ENCODE results near the gene CLEC20A.
"Not testable (repeated sequence)": the region's sequence is repeated elsewhere in the genome, so short reads cannot be mapped to it uniquely, and the experiment has no call there.

Gene CLEC20A

GRCh38 chr1:178529364-178530036, 32.7 kb upstream of the CLEC20A start:
- no peak for DNase-seq (ENCODE audit: extremely low read depth in 1 of 2, low read depth in 1 of 2)

DNA sequence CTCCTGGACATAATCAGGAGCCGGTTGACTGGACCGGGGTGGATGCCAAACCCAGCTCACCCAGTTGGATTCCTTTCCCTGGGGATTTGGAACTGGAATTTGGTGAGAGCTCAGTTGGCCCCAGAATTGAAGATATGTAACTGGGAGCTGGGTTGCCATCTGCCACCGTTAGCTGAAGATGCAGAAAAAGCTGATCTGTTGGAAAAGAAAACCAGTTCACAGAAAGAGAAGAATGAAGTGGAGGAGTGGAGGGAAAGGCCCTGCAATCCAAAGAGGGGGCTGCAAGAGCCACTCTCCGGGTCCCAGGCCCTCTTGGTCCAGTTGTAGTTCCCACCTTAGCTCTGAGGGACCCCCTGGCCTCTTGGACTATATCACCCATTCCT, 32.2 kb upstream of the CLEC20A start:
- no peak for DNase-seq (ENCODE audit: extremely low read depth in 1 of 2, low read depth in 1 of 2)

DNA sequence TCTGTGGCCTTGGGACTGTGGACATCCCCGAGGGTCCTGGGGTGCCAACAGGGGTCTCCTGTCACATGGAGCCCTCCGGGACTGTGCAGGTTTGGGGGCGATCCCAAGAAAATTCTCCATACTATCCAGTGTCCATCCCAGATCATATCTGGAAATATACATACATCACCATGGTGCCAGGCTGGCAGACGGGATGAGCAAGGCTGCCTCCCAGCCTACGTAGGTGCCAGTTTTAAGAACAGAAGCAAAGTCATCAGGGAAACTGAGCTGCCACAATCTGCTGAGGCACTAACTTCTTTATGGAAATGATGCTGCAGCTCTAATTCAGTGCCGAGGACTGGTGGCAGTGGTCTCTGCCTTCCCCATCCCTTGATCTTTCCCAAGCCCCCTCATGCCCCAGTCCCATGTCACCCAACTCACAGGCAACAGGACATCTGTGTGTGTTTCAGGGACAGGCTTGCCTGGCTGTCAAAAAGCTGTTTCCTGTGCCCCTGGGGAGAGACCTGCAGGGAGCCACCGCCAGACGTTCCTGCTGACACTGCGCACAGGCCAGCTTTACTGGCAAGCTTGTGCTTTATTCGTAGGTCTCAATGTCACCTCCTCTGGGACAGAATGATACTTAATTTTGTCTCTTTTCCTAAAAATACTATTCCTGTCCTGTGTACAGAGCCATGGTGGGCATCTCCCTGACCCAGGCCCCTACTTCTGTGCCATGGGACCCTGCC, 31.6 kb upstream of the CLEC20A start:
- no peak for DNase-seq (ENCODE audit: extremely low read depth in 1 of 2, low read depth in 1 of 2)

- DNase-seq (ENCODE audit: extremely low read depth in 1 of 2, low read depth in 1 of 2): no peak
These were observed 30.4 kb upstream of the CLEC20A start for GRCh38 chr1:178527117-178527516.

GRCh38 chr1:178521241-178521640, 24.5 kb upstream of the CLEC20A start:
- no peak for DNase-seq (ENCODE audit: extremely low read depth in 1 of 2, low read depth in 1 of 2)

DNA sequence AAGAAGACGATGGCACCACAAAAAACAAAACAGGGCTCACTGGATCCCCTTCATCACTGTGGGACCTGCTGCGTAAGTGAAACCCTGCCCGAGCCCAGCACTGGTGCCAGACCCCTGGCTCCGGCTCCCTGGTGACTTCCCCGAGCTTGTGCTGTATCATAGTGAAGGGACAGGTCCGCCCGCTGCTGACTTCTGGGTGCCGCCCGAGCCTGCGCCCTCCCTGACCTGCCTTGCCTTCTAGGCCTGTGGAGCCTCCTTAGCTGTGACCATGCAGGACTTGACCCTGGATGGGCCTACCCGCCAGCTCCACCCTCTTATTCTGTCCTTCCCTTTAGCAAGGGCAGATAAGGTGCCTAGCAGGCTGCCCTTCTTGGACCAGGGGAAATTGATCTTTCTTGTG, 24.0 kb upstream of the CLEC20A start:
- no peak for DNase-seq (ENCODE audit: extremely low read depth in 1 of 2, low read depth in 1 of 2)

DNA sequence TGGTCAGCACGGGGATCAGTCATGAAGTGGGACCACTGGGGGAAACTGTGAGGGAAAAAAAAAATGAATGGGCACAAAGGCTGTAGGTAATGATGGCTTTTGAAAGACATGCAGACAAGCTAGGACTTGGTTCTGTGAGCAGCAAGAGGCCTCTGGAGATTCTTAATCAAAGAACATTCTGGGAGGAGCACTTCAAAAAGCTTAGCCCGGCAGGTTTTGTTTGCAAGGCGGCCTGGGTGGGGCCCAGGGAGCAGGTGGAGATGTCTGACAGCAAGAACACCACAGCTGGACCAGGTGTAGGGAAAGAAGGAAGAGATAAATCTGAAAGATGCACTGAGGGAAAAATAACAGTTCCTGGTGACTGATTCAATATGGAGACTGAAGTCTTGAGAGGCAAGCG, 22.1 kb upstream of the CLEC20A start:
- DNase-seq (ENCODE audit: extremely low read depth in 1 of 2, low read depth in 1 of 2): no peak

DNA sequence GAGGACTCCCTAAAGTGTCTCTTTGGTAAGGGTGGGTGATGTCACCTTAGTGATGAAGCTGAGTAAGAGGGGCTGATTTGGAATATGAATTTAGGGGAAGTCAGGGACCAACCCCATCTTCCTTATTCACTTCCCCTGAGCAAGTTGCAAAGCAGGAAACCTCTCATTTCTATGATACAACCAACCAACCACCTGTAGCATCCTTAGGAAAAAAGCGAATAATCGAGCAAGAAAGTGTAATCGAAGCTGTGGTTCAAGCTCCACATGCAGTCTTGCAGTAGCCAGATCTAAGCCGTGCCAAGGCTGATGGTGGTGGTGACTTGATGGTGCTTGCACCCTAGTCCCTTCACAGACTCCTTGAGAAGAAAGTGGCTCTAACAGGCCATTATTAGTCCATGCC, 19.3 kb upstream of the CLEC20A start:
- DNase-seq (ENCODE audit: extremely low read depth in 1 of 2, low read depth in 1 of 2): no peak

DNA sequence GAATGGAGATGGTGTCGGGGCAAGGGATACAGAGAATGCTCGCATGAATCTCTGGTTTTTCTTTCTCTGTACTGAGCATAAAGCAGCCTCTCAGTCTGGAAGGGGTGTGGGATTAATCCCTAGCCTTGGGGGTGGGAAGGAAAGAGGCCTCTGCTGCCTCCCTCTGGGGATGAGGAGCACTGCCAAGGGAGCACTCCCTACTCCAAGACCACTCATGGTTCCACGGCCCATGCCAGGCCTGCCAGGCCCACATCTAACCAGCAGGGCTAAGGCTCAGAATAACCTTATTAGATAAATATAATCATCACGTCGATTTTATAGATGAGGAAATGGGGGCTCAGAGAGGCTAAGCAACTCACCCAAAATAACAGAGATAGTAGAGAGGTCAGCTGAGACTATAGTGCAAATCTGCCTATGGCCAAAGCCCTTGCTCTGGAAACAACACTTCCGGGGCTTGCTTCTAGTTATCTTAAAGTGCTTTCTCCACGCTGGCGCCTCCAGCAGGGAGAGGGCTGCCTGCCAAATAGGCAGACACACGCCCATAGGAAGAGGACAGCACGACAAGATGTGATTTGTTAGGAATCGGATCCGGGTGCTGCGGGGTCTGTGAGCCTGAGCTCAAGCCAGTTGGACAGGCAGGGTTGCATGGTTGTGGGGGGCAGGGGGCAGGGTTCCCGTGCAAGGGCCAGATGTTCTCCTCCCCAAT, 16.7 kb upstream of the CLEC20A start:
- no peak for DNase-seq (ENCODE audit: extremely low read depth in 1 of 2, low read depth in 1 of 2)

DNA sequence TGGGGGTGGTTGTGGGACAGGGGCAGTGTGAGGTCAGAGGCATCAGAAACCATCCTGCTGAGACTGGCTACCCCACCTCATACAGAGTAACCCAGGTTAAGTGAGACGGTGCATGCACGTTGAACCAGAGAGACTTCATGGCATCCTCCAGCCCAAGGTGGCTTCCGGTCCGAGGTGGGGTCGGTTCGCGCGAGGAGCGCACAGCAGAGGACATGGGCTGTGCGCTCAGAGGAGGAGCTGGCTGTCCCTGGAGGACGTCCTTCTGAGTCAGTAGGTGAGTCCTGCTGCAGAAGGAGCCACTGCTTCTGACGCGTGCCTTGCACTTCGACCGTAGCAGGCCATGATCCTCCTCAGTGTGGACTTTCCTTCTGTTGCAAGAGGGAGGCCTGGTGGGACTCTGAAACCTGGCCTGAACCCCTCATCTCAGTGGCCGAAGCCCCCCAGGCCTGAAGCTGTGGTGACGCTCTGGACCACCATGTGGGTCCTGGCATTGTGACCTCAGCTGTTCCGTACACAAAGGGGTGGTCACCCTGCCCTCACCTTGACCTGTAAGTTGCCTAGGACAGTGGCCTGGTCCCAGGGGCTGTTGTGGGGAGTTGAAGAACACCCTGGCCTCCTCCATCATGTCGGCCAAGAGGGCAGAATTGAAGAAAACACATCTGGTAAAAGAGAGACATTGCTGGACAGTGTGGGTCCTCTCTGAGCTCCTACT, 16.0 kb upstream of the CLEC20A start, which contains the start of gene TEX35:
TSS of gene TEX35 (plus strand) at position 544 of the 712 bp plus-strand sequence. CDS start at position 624, 80 bp downstream.
- DNase-seq (ENCODE audit: extremely low read depth in 1 of 2, low read depth in 1 of 2): no peak

DNA sequence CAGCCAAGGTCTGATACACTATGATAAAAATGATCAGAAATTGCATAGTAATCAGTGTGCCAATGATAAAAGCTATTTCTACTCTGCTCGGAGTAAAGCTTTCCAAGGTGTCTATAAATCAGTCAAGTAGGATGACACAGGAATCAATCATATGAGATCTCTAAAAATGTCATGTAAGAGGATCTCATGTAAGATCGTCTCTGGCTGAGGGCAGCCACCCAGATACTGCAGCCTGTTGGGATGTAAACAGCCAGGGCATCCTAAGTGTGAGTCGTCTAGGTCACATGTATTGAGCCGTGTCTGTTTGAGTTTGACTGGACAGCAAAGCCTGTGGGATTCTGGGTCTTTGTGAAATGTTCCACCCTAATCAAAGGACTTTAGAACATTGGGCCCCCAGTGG, 13.4 kb upstream of the CLEC20A start:
- no peak for DNase-seq (ENCODE audit: extremely low read depth in 1 of 2, low read depth in 1 of 2)

DNA sequence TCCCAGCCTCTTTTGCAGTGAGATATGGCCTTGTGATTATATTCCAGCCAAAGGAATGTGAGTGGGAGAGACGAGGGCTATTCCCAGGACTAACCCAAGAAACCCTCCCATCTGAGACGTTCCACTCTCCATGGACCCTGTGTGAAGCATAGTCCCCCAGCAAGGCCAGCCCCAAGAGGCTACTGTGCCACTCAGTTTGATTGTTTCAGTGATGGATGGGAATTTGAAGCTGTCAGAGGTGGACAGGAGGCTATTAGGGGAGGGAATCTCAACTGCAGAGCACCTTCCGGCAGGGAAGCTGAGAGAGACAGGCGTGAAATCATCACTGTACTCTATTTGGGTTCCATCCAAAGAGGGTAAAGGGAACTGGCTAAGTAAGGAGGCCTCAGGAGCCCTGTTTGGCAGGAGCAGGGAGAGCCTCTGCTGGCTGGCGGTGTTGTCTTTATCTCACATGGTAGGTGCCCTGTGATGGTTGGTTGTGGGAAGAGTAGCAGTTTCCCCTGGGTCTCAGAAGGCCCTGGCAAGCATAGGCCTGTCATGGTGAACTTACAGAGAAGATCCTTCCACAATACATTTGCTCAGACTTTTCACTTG, 12.7 kb upstream of the CLEC20A start:
- DNase-seq (ENCODE audit: extremely low read depth in 1 of 2, low read depth in 1 of 2): no peak

- no peak for DNase-seq (ENCODE audit: extremely low read depth in 1 of 2, low read depth in 1 of 2)
These were observed 9.9 kb upstream of the CLEC20A start for GRCh38 chr1:178506669-178507068.

GRCh38 chr1:178506177-178506576, 9.4 kb upstream of the CLEC20A start:
- no peak for DNase-seq (ENCODE audit: extremely low read depth in 1 of 2, low read depth in 1 of 2)

DNA sequence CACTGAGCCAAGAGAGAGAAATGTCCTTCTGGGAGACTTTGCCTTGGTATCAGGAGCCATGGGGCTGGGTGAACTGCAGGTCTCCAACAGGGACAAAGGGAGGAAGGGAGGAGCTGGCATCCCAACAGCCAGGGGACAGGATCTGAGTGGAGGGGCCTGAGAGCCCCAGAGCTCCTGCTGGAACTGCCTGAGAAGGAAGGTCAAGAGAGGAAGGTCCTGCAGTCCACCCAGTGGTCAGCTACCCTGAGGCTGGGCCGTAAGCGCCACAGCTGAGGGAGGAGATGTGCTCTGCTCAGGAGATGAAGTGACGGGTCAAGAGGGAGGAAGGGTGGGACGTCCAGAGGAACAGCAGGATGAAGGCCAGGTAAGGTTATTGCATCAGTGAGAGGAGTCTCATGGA, 7.5 kb upstream of the CLEC20A start:
- DNase-seq (ENCODE audit: extremely low read depth in 1 of 2, low read depth in 1 of 2): no peak

DNA sequence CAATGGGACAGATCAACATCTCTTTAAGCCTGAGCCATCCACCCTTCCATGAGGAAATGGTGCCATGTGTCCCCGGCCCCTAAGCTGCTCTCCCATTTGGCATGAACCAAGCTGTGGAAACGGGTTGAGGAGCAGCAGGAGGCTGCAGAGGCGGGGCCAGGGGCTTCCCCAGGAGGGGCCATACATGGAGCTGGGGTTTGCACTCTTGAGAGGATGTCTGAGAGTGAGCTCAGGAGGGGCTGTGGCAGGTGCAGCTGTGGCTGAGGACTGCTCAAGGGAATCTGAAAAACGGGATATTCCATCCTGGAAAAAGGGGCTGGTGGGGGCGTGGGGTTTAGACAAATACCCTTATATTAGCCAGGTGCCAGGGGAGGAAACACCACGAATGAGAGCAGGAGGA, 7.1 kb upstream of the CLEC20A start:
- no peak for DNase-seq (ENCODE audit: extremely low read depth in 1 of 2, low read depth in 1 of 2)

DNA sequence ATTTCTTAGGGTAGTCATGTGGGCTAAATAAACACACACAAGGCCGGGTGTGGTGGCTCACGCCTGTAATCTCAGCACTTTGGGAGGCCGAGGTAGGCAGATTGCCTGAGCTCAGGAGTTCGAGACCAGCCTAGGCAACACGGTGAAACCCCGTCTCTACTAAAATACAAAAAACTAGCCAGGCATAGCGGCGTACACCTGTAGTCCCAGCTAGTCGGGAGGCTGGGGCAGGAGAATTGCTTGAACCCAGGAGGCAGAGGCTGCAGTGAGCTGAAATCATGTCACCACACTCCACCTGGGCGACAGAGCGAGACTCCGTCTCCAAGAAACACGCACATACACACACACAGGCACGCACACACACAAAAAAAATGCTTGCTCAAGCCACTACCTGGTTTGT, 6.6 kb upstream of the CLEC20A start:
- DNase-seq (ENCODE audit: extremely low read depth in 1 of 2, low read depth in 1 of 2): not testable (repeated sequence)

GRCh38 chr1:178502856-178503255, 6.1 kb upstream of the CLEC20A start:
- no peak for DNase-seq (ENCODE audit: extremely low read depth in 1 of 2, low read depth in 1 of 2)

GRCh38 chr1:178502330-178502714, 5.6 kb upstream of the CLEC20A start:
- DNase-seq (ENCODE audit: extremely low read depth in 1 of 2, low read depth in 1 of 2): no peak

GRCh38 chr1:178501705-178502329, 5.1 kb upstream of the CLEC20A start:
- peak; percentile 17 to 35 for DNase-seq (ENCODE audit: extremely low read depth in 1 of 2, low read depth in 1 of 2)

Measured in stimulated activated CD8-positive, alpha-beta memory T cell treated with anti-CD3 and anti-CD28 coated beads, Interleukin-7, amount 100 ng/mL, for 48 hours (primary cell).